HG03095 (cell line): ENCODE measurements around the gene SORCS2.

Source experiments
- ATAC-seq: cut with Tn5 transposase; IDR thresholded peaks from one replicate; pipeline ENCODE4 v1.9.1; 2021; ENCODE audit warnings: moderate library complexity; ENCODE audit not compliant: unreplicated experiment

The SORCS2 gene

DNA sequence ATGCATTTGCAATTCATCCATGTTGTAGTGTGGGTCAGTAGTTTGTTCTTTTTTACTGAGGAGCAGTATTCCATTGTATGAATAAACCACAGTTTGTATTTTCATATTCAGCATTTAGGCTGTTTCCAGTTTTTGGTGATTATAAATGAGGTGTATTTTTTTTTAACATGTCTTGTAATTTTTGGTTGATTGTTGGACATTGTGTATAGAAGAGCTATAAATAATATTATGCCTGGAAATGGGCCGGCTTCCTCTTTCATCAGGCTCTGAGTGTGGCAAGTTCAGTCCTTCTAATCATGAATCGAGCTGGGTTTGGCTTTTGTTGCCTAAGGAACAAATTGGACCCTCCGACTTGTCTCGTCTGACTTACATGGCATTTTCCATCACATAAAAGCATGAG lies 126.7 kb downstream of the SORCS2 start:
- no peak for ATAC-seq

DNA sequence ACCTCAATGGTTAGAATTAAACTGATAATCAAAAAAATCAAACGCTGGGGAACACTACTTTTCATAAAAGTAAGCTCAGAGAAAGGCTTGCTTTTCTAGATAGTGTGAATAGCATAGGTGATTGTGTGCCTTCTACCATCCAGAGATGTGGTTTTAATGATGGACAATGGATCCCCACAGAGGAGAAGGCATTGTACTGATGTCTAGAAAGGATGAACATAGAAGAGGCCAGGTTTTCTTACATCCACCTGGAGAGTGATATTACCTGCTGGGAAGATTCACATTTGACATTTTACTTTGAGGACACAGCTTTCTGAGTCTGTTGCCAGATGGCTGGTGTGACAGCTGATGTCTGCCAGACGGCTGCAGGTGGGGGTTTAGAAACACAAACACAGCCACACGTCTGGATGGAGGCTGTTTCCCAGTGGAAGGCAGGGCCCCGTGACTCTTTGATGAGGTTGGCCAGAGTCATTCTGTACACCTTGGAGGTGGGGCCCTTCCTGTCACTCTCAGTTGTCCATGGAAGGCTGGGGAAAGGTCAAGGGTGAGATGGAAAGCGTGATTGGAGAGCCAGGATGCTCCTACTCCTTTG lies 128.0 kb downstream of the SORCS2 start:
- no peak for ATAC-seq

DNA sequence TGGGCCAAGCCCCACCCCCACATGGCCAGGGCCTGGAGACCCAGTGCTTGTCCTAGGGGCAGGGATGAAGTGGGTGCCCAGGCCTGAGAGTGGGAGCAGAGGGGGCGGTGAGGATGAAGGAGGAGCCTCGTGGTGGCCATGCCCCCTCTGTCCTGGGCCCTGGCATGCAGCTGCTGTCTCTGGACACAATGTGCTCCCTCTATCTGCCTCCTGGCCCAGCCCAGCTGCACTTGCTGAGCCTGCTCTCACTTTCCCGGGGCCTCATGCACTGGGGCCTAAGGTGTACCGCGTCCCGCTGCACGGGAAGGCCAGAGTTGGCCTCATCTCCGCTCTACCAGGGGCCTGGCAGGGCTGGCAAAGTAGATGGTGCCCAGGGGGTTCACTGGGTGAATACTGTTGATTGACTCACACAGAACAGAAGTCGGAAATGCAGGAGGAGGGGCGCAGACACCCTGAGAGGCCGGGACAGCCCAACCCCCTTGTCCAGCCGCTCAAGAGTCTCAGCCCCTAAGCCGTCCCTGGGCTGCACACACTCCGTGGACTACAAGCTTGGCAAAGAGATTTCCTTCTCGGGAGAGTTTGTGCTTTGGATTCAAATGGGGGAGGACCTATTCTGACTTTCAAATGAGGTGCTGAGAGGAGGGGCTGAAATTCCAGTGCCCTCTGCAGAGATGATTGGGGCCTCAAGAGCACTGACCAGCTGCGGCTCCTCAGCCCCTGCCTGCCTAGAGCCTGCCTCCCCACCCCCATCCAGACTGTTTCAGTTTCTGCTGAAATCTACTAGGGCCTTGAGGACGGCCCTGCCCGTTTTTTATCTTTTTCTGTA lies 130.0 kb downstream of the SORCS2 start:
- ATAC-seq, result no peak

GRCh38 chr4:7323461-7323871 lies 131.1 kb downstream of the SORCS2 start:
- no peak for ATAC-seq

DNA sequence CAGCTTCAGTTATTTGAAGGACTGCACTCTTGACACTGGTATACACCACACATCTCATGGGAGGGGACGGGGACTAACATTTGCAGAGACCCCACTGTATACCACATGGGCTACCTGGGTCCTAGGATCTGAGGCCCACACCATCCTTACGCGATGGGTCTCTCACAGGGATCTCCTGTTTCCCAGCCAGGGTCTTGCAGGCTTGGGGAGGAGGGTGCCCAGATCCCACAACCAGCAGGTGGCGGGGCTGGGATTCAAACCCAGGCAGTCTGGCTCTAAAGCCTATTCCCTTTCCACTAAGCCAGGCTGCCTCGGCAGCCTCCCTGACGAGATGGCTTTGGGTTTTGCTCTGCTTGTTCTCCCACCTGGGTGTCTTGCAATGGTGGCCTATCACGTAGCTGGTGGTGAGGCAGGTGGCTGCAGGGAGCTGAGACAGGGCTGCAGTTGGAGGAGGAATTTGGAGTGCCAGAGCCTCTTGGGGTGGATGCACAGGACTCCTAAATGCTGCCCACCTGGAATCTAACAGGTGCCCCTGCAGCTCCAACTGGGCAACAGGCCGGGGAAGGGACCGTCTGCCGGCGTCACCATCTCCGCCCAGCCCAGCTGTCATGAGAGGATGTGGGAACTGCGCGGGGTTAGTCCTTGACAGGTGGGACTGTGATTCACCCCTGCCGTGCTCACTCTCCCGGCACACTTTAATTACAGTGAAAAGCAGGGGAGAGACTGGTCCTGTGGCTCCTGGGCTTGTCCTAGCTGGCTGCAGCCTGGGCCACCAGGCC lies 131.7 kb downstream of the SORCS2 start:
- ATAC-seq, result no peak

GRCh38 chr4:7324651-7325121 lies 132.3 kb downstream of the SORCS2 start:
- ATAC-seq, result no peak

- ATAC-seq, result no peak
Observed at GRCh38 chr4:7325541-7325940, 133.2 kb downstream of the SORCS2 start.

DNA sequence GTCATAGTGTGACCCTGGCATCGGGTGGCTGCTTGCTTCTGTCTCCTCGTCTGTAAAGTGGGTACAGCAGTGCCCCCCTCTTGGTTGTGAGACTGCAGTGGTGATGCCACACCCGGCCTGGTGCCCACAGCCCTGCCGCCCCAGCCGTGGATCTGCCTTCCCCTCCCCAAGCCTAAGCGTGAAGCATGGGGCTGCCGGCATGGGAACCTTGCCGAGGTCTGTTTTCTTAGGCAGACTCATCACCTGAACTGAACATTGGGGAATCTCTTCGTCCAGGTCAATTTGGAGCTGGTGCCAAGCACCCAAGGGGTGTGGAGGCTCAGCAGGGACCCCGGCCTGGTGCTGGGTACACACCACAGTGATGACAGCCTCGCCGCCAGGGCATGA lies 134.0 kb downstream of the SORCS2 start:
- no peak for ATAC-seq

DNA sequence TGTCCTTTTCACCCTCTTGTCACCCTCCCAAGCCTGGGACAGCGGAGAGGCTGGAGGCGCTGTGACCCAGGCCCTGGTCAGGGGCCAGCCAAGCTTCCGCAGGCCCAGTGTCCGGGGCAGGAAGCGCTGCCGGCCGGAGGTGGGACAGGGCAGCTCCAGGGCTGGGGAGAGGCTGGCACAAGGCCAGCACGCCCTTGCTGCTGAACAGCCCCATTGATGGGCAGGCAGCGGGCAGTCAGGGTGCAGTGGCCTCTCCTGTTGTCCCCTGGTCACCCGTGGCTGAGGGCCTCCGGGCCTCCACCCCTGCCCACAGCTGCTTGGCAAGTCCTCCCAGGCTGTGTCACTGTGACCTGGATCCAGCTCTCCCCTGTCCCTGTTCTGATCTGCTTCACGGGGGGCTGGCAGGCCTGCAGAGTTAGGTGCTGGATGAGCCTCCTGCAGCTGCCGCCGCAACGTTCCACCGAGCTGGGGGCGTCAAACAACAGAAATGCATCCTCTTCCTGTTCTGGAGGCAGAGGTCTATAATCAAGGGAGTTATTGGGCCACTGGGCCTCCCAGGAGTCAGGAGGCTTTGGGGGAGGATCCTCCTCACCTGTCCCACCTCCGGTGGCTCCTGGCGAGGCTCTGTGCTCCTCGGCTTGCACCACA lies 134.5 kb downstream of the SORCS2 start:
- ATAC-seq, result no peak

- no peak for ATAC-seq
Observed at GRCh38 chr4:7327341-7327885, 135.1 kb downstream of the SORCS2 start.

GRCh38 chr4:7328162-7328912 lies 136.0 kb downstream of the SORCS2 start:
- ATAC-seq, result no peak

- ATAC-seq, result no peak
Observed at GRCh38 chr4:7328913-7329638, 136.7 kb downstream of the SORCS2 start.

DNA sequence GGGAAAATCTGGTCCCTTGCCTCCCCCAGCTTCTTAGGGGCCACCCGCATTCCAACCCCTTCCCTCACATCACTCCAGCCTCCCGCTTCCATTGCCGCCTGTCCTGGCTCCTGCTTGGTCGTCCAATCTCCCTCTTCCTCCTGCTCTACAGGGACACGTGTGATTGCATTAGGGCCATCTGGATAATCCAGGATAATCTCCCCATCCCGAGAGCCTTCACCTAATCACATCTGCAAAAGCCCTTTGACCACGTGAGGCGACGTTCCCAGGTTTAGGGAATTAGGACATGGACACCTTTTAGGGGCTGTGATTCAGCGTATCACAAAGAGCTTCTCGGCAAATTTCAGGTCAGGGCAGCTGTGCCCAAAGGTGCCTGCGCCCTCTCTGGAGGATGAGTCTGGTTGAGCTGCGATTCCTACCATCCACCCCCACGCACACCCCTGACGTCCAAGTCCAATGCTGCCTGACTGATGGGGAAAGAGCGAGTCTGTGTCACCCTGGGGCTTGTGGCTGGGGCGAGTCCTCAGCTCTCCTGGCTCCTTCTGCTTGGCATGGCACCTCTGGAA lies 137.8 kb downstream of the SORCS2 start:
- ATAC-seq, result no peak

DNA sequence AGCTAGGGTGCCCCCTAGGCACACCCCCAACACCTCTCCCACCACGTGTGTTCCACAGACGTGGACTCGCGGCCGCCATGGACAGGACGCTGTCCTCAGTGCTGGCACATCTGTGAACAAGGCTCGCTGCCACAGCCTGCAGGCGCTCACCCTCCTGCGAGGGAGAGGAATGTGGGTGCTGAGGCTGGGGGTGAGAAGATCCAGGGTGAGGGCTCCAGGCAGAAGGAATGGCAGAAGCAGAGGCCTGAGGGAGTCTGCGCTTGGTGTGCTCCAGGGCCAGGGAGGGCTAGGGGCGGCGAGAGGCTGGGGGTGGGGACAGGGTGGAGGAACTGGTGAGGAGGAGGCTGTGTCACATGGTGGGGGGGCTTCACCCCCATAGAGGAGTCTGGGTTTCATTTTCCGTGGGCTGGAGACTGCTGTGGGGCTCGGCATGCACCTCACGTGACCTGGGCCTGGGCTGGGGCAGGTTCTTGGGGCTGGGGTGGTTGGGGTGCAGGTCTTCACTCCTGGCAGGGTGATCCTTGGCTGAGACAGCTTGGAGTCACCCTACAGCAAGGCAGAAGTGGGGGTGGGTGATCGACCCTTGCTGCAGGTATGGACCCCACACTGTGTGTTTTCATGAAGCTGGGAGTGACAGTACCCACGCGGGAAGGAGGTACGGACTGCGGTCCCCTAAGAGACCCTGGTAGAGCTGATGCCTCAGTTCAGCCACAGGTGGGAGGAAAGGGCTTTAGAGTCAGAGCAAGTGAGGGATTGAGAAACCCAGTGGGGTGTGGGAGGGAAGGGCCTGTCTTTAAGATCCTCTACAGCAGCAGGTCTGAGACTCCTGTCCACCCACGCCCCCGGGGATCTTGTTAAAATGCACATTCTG lies 138.7 kb downstream of the SORCS2 start:
- no peak for ATAC-seq

DNA sequence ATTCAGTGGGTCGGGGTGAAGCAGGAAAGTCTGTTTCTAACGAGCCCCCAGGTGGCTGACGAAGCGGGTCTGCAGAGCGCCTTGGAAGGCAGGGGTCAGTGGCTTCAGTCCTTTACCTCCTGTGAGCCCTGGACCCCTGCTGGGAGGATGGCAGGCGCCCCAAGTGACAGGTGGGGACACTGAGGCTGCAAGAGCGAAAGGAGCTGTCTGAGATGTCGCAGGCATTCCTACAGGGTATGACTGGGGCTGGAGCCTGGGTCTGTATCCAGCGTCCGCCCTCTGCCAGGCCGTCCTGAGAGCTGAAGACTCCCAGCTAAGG lies 139.3 kb downstream of the SORCS2 start:
- no peak for ATAC-seq

- no peak for ATAC-seq
Observed at GRCh38 chr4:7332216-7333023, 140.1 kb downstream of the SORCS2 start.

DNA sequence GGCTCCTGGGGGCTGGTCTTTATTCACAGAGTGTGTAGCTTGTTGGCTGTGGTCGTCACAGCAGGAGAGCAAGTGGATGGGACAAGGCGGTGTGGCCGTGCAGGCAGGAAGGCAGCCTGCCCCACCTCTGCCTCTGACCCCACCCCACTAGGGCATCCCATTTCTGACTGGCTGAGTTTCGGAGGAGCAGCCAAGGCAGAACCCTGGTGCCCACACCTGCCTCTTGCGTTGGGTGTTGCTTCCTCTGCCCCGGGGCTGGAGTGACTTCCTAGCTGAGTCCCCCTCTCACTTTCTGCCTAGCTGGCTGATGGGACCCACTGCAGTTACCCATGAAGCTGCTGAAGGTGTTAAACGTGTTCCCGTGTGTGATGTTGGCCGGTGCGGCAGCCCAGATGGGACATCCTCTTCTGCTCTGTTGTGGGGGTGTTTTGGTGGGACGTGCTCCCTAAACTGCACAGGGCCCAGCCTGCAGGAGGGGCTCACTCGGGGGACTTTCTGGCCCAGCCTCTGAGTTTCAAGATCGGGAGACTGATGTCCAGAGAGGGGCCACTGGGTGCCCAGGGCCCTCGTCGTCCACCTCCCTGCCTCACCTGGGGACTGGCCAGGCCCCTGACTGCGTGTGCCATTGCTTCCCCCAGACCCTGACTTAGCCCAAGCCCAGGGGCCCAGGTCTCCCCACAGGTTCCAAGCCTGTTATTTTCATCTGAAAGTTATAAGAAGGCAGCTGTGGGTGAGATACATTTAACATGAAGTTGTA lies 140.9 kb downstream of the SORCS2 start:
- no peak for ATAC-seq
